Measurements from ENCODE around the gene GNPTG. TPM values are rescaled to one million over a fixed set of nuclear protein-coding genes. Genes with fewer than 3 reads are reported as not detected.

GNPTG gene
- total and polyA plus RNA-seq, 9 of the 15 experiments (the other 6 are each of a cell fraction or from before 2014, with no cell fraction given), result 0.69 to 33.3 (median 13.6) TPM

DNA sequence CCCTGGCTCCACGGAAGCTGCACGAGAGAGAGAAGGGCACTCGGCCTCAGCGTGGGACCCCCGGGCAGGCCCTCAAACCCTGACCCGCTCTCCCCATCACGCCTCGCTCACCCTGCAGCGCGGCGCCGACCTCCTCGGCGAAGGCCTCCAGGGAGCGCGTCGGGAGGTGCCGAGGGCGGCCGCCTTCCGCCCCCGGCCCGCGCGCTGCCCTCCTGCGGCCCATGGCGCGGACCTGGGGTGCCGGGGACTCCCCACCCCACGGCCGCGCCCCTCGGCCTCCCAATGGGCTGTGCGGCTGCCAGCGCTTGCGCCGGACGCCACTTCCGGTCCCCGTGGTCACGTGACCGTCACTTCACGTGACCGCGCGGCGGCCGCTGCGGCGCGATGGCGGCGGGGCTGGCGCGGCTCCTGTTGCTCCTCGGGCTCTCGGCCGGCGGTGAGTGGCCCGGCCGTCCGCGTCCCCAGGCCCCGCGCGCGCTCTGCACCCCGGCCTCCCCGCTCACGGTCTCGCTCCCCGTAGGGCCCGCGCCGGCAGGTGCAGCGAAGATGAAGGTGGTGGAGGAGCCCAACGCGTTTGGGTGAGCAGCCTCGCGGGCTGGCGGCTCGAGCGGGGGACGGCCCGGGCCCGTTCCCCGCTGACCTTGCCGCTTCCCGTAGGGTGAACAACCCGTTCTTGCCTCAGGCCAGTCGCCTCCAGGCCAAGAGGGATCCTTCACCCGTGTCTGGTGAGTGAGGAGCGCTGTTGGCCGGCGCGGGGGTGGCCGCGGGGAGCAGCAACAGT, at the start of gene GNPTG, which contains the start of gene TSR3 (continued):
- TF ChIP-seq, protein P1, sequence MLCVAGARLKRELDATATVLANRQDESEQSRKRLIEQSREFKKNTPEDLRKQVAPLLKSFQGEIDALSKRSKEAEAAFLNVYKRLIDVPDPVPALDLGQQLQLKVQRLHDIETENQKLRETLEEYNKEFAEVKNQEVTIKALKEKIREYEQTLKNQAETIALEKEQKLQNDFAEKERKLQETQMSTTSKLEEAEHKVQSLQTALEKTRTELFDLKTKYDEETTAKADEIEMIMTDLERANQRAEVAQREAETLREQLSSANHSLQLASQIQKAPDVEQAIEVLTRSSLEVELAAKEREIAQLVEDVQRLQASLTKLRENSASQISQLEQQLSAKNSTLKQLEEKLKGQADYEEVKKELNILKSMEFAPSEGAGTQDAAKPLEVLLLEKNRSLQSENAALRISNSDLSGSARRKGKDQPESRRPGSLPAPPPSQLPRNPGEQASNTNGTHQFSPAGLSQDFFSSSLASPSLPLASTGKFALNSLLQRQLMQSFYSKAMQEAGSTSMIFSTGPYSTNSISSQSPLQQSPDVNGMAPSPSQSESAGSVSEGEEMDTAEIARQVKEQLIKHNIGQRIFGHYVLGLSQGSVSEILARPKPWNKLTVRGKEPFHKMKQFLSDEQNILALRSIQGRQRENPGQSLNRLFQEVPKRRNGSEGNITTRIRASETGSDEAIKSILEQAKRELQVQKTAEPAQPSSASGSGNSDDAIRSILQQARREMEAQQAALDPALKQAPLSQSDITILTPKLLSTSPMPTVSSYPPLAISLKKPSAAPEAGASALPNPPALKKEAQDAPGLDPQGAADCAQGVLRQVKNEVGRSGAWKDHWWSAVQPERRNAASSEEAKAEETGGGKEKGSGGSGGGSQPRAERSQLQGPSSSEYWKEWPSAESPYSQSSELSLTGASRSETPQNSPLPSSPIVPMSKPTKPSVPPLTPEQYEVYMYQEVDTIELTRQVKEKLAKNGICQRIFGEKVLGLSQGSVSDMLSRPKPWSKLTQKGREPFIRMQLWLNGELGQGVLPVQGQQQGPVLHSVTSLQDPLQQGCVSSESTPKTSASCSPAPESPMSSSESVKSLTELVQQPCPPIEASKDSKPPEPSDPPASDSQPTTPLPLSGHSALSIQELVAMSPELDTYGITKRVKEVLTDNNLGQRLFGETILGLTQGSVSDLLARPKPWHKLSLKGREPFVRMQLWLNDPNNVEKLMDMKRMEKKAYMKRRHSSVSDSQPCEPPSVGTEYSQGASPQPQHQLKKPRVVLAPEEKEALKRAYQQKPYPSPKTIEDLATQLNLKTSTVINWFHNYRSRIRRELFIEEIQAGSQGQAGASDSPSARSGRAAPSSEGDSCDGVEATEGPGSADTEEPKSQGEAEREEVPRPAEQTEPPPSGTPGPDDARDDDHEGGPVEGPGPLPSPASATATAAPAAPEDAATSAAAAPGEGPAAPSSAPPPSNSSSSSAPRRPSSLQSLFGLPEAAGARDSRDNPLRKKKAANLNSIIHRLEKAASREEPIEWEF (CRISPR knock-in tag; IDR thresholded peaks at IDR 0.05), result no peak
- TF ChIP-seq RBM17 (IDR thresholded peaks at IDR 0.05; ENCODE audit: borderline replicate concordance, low read depth, low read length) (no peak), ERF (CRISPR knock-in tag; IDR thresholded peaks at IDR 0.05) (no peak), PRMT5 (CRISPR knock-in tag; IDR thresholded peaks at IDR 0.05) (no peak), HOXB6 (CRISPR knock-in tag; IDR thresholded peaks at IDR 0.05; ENCODE audit: borderline replicate concordance) (no peak), U2AF2 (optimal IDR thresholded peaks at IDR 0.05; ENCODE audit: low read depth, low read length) (no peak), TEAD1 (CRISPR knock-in tag; IDR thresholded peaks at IDR 0.05) (no peak; a peak in 1 of 4 replicates), ZBTB8A (IDR thresholded peaks at IDR 0.05; ENCODE audit: partially characterized antibody) (no peak), TEAD2 (tag; IDR thresholded peaks at IDR 0.05) (no peak), SMARCA5 (IDR thresholded peaks at IDR 0.05) (no peak), KAT2B (IDR thresholded peaks at IDR 0.05; ENCODE audit: low read depth, low read length) (no peak), NR4A1 (CRISPR knock-in tag; IDR thresholded peaks at IDR 0.05) (no peak), NR4A1 (tag; IDR thresholded peaks at IDR 0.05) (peak; percentile 64; the same call in 1 of the 2 replicates), ZNF3 (CRISPR knock-in tag; IDR thresholded peaks at IDR 0.05) (no peak), ZNF143 (CRISPR knock-in tag; IDR thresholded peaks at IDR 0.05) (peak; percentile 68), USF2 (CRISPR knock-in tag; IDR thresholded peaks at IDR 0.05) (peak; percentile 95), ZNF695 (CRISPR knock-in tag; IDR thresholded peaks at IDR 0.05) (no peak), ZFPM2 (CRISPR knock-in tag; IDR thresholded peaks at IDR 0.05) (no peak), ZNF655 (CRISPR knock-in tag; IDR thresholded peaks at IDR 0.05) (no peak), CC2D1A (IDR thresholded peaks at IDR 0.05) (no peak), RBM25 (IDR thresholded peaks at IDR 0.05; ENCODE audit: low read depth, low read length, severe bottlenecking) (no peak), MED1 (CRISPR knock-in tag; IDR thresholded peaks at IDR 0.05; ENCODE audit: borderline replicate concordance) (no peak), POLR2AphosphoS5 (IDR thresholded peaks at IDR 0.05; ENCODE audit: control insufficient read depth, insufficient read depth, low read depth, low read length) (no peak)
